SW 1271 (cell line): ENCODE data around the gene ANKHD1.
"Not testable (repeated sequence)": the region's sequence is repeated elsewhere in the genome, so short reads cannot be mapped to it uniquely, and the experiment has no call there.

Experiments used
- DNase-seq, 2 experiments: peaks; one replicate each; lab custom pipeline; 2025; lab: John Stamatoyannopoulos, UW

Gene ANKHD1

GRCh38 chr5:140565024-140565779, 163.6 kb downstream of the ANKHD1 start:
- DNase-seq, result no peak

DNA sequence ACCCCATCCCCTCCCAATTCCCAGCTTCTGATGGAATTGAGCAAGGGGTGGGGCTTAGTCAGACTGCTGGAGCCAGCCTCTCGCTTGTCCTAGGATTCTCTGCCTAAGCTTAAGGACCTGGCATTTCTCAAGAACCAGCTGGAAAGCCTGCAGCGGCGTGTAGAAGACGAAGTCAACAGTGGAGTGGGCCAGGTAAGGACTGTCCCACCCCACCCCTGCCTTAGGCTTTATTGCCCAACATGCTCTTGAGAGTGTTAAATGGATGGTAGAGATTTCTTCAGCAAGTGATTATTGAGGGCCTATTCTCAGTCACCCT, 164.1 kb downstream of the ANKHD1 start:
- no peak for DNase-seq

- no peak for DNase-seq
Measured at GRCh38 chr5:140566665-140567064, 165.0 kb downstream of the ANKHD1 start.

- no peak for DNase-seq
Measured at GRCh38 chr5:140567136-140567818, 165.6 kb downstream of the ANKHD1 start.

- DNase-seq, result no peak
Measured at GRCh38 chr5:140567871-140568270, 166.2 kb downstream of the ANKHD1 start.

DNA sequence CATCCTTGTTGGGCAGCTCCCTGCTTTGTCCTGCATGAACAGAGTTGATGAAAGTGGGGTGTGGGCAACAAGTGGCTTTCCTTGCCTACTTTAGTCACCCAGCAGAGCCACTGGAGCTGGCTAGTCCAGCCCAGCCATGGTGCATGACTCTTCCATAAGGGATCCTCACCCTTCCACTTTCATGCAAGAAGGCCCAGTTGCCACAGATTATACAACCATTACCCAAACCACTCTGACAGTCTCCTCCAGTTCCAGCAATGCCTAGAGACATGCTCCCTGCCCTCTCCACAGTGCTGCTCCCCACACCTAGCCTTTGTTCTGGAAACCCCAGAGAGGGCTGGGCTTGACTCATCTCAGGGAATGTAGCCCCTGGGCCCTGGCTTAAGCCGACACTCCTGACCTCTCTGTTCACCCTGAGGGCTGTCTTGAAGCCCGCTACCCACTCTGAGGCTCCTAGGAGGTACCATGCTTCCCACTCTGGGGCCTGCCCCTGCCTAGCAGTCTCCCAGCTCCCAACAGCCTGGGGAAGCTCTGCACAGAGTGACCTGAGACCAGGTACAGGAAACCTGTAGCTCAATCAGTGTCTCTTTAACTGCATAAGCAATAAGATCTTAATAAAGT, 166.9 kb downstream of the ANKHD1 start:
- no peak for DNase-seq

GRCh38 chr5:140569197-140569596, 167.6 kb downstream of the ANKHD1 start:
- DNase-seq, result no peak

DNA sequence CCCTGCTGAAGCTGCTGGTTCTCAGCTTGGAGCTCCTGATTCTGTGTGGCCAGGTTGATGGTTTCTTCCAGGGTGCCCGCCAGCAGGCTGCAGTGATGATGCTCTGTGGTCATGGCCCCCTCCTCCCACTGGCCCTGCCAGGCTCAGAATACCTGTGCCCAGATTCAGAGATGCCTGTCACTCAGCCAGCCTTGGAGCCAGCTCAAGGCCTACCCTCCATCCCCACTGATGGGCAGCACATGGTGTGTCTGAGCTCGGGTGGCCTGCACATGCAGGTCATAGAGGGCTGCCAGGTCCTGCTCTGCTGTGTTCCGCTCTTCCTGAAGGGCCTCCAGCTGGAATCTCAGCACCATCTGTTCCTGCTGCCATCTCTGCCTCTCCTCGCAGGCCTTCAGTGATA, 168.4 kb downstream of the ANKHD1 start:
- DNase-seq, result no peak

DNA sequence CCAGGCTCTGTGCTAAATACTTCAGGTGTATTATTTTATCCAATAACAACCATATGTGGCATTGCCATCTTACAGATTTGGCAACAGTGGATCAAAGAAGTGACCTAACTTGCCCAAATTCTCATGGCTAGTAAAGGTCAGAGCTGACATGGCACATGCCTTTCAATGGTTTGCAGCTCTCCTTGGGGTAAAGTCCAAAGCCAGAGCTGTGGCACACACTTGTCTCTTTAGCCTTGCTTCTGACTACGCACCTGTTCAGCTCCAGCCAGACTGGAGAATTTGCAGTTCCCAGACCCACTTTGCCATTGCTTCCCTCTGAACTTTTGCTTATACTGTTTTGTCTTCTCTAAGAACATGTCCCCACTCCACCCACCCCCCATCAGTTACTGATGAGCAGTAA, 168.9 kb downstream of the ANKHD1 start:
- no peak for DNase-seq

- DNase-seq, result no peak
Measured at GRCh38 chr5:140571105-140571504, 169.5 kb downstream of the ANKHD1 start.

- no peak for DNase-seq
Measured at GRCh38 chr5:140573683-140574082, 172.1 kb downstream of the ANKHD1 start.

- DNase-seq, result no peak
Measured at GRCh38 chr5:140574165-140574564, 172.5 kb downstream of the ANKHD1 start.

GRCh38 chr5:140575309-140575708, 173.7 kb downstream of the ANKHD1 start:
- no peak for DNase-seq

DNA sequence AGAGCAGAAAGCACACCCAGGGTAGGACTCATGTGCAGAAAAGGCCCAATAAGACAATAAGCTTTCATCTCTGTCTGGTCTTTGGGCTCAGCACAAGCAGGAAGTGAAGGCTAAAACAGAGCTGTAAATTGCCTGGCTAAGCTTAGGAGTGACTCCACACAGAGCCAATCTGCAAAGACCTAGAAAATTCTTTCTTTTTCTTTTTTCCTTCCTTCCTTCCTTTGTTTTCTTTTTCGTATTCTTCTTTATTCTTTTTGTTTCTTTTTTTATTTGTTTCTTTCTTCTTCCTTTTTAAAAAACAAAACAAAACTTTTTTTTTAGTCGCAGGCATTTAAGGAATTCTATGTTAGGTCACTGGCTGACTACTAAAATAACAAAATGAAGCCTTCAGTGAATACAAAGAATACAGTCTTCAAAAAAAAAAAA, 175.2 kb downstream of the ANKHD1 start:
- no peak for DNase-seq

GRCh38 chr5:140579188-140579747, 177.6 kb downstream of the ANKHD1 start:
- DNase-seq, result not testable (repeated sequence)

GRCh38 chr5:140587495-140587894, 185.9 kb downstream of the ANKHD1 start:
- DNase-seq, result no peak

GRCh38 chr5:140588311-140589070, 186.9 kb downstream of the ANKHD1 start:
- no peak for DNase-seq
